ENCODE data around the gene TBC1D7.

TBC1D7 gene

DNA sequence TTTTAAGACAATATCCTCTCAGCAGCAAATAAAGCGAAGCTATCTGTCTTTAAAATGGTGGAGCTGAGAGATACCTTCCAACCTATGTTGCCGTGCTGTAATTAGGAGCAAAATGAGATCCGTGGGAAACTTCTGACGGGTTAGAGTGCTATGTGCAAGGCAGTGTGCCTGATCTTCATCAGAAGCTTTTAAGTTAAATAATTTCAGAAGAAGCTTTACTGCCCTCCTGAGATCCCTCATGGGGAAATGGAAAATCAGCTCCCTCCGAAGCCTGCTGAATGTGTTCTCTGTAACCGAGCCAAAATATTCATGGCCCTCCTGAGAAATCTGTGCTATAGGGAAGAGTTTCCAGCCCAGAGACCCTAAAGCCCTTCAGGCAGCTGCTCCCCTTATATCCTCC is 43.7 kb upstream of the TBC1D7 start:
- TF ChIP-seq, protein P1, sequence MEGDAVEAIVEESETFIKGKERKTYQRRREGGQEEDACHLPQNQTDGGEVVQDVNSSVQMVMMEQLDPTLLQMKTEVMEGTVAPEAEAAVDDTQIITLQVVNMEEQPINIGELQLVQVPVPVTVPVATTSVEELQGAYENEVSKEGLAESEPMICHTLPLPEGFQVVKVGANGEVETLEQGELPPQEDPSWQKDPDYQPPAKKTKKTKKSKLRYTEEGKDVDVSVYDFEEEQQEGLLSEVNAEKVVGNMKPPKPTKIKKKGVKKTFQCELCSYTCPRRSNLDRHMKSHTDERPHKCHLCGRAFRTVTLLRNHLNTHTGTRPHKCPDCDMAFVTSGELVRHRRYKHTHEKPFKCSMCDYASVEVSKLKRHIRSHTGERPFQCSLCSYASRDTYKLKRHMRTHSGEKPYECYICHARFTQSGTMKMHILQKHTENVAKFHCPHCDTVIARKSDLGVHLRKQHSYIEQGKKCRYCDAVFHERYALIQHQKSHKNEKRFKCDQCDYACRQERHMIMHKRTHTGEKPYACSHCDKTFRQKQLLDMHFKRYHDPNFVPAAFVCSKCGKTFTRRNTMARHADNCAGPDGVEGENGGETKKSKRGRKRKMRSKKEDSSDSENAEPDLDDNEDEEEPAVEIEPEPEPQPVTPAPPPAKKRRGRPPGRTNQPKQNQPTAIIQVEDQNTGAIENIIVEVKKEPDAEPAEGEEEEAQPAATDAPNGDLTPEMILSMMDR (IDR thresholded peaks at IDR 0.05; ENCODE audit: low read depth, low read length) = no peak

GRCh38 chr6:13371421-13372072 is 43.2 kb upstream of the TBC1D7 start:
- no peak overlapping the region for H3K4me3 ChIP-seq (ENCODE audit: low read depth, low read length)
- TF ChIP-seq, protein P1 (IDR thresholded peaks at IDR 0.05; ENCODE audit: low read depth, low read length) = no peak

More for the DNA sequence above, 43.7 kb upstream of the TBC1D7 start:
- H3K4me3 ChIP-seq (ENCODE audit: low read depth, low read length) = no peak overlapping the region

GRCh38 chr6:13370623-13371022 is 42.3 kb upstream of the TBC1D7 start:
- TF ChIP-seq, protein P1 (IDR thresholded peaks at IDR 0.05; ENCODE audit: low read depth, low read length) = no peak
- H3K4me3 ChIP-seq (ENCODE audit: low read depth, low read length) = no peak overlapping the region

- no peak overlapping the region for H3K4me3 ChIP-seq (ENCODE audit: low read depth, low read length)
- TF ChIP-seq, protein P1 (IDR thresholded peaks at IDR 0.05; ENCODE audit: low read depth, low read length) = no peak
These were observed 41.3 kb upstream of the TBC1D7 start for GRCh38 chr6:13369591-13369990.

DNA sequence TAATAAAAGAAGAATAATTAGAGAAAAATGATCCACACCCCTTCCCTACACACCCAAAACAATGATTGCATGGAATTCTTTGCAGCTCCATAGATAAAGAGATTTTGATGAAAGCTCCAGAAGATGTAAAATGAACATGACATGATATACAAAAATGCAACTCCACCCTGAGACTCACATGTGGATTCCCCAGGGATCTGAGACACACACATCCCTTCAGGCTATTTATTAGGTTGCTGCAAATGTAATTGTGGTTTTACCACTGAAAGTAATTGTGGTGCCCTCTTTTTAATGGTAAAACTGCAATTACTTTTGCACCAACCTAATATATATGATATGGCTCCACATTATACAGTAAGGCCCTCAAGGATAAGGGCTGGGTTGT is 40.4 kb upstream of the TBC1D7 start:
- TF ChIP-seq, protein P1 (IDR thresholded peaks at IDR 0.05; ENCODE audit: low read depth, low read length) = no peak
- no peak overlapping the region for H3K4me3 ChIP-seq (ENCODE audit: low read depth, low read length)

DNA sequence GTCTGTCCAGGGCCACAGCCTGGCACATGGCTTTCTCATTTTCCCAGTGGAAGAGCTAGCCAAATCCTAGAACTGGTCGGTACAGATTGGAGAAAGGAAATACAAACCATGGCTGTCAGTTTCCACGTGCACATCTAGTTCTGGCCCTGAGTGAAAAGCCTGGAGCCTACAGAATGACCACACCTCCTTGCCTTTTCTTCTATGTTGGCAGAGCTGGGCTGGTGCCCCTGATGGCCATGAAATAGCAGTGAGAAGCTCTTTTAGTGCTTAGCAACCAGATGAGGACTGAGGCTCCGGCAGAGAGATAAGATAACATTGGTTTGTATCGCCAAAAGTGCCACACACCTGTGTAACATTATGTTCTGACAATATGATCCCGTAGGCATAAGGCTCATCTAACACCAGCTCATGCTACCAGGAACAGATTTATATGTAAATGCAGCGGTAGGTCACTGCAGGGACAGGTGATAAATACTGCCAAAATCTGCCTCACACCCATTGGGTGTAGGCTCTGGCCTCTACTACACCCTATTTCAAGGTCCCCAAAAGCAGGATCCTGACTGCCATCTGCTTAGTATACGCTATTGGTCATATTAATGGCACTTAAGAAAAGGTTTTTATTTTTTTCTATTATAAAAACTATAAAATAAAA is 39.9 kb upstream of the TBC1D7 start:
- no peak overlapping the region for H3K4me3 ChIP-seq (ENCODE audit: low read depth, low read length)
- TF ChIP-seq, protein P1 (IDR thresholded peaks at IDR 0.05; ENCODE audit: low read depth, low read length) = no peak

DNA sequence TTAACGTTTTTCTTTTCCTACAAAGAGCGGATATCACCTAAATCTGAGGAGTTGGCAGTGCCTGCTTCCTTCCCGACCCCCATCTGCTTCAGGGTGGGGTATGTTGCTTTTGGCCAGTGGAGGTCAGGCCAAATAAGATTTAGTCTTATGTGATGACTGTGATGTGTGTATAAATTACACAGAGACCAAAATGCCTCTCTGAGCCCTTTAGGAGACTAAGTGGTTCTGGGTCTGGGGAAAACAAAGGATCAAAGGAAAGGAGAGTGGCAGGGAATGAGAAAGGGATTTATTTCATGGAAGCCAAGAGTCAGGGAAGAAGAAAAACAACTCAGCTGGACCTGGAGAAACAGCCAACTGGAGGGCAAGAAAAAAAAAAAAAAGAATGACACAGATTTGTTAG is 39.1 kb upstream of the TBC1D7 start:
- no peak overlapping the region for H3K4me3 ChIP-seq (ENCODE audit: low read depth, low read length)
- TF ChIP-seq, protein P1 (IDR thresholded peaks at IDR 0.05; ENCODE audit: low read depth, low read length) = no peak

All from WI38 (cell line).